Right ventricle myocardium superior (tissue), 1 donor: Measurements from ENCODE around the gene DLL1. TPM values are rescaled to one million over a fixed set of nuclear protein-coding genes. Genes with fewer than 3 reads are reported as not detected.
"Not testable (repeated sequence)": the region's sequence is repeated elsewhere in the genome, so short reads cannot be mapped to it uniquely, and the experiment has no call there.

Experiments
- ATAC-seq: fragments of 200-7000 bp; cut with Tn5 transposase; one replicate; pipeline ENCODE4 v1.9.1; 2020; ENCODE audit warnings: mild to moderate bottlenecking; ENCODE audit not compliant: poor library complexity
- DNase-seq: peaks from one replicate; pipeline ENCODE4 v3.0.0-alpha.2; 2020
- intact Hi-C: fragments of 100-400 bp; cut with DNase I; formaldehyde crosslinking; loops from one replicate; pipeline ENCODE4 v1.11.2; 2022
- long read RNA-seq: library from polyadenylated mRNA; unstranded; transcript quantifications from one replicate; pipeline ENCODE4 v2.0.0, GENCODE V29; 2021
- total RNA-seq: library from RNA; stranded (reverse); fragmentation: NEBNext Ultra II Directional; extraction: Animal tissue kit (Norgen Biotek cat#: 25700); gene quantifications from one replicate; pipeline ENCODE4 v1.2.1, GENCODE V29; 2021
- donor health status: DM: no; HTN: yes; CAD: no; lungs with severe emphysema.

DLL1 gene, protein sequence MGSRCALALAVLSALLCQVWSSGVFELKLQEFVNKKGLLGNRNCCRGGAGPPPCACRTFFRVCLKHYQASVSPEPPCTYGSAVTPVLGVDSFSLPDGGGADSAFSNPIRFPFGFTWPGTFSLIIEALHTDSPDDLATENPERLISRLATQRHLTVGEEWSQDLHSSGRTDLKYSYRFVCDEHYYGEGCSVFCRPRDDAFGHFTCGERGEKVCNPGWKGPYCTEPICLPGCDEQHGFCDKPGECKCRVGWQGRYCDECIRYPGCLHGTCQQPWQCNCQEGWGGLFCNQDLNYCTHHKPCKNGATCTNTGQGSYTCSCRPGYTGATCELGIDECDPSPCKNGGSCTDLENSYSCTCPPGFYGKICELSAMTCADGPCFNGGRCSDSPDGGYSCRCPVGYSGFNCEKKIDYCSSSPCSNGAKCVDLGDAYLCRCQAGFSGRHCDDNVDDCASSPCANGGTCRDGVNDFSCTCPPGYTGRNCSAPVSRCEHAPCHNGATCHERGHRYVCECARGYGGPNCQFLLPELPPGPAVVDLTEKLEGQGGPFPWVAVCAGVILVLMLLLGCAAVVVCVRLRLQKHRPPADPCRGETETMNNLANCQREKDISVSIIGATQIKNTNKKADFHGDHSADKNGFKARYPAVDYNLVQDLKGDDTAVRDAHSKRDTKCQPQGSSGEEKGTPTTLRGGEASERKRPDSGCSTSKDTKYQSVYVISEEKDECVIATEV
- 18.6 TPM for total RNA-seq
- long read RNA-seq, transcript DLL1-201 (11 exons, 3,174 nt) = major isoform, 44 of 64 reads
- long read RNA-seq, partial matches to known transcripts = 12 of 64 reads
- long read RNA-seq, other reads (novel, unspliced or antisense) = 8 of 64 reads

DNA sequence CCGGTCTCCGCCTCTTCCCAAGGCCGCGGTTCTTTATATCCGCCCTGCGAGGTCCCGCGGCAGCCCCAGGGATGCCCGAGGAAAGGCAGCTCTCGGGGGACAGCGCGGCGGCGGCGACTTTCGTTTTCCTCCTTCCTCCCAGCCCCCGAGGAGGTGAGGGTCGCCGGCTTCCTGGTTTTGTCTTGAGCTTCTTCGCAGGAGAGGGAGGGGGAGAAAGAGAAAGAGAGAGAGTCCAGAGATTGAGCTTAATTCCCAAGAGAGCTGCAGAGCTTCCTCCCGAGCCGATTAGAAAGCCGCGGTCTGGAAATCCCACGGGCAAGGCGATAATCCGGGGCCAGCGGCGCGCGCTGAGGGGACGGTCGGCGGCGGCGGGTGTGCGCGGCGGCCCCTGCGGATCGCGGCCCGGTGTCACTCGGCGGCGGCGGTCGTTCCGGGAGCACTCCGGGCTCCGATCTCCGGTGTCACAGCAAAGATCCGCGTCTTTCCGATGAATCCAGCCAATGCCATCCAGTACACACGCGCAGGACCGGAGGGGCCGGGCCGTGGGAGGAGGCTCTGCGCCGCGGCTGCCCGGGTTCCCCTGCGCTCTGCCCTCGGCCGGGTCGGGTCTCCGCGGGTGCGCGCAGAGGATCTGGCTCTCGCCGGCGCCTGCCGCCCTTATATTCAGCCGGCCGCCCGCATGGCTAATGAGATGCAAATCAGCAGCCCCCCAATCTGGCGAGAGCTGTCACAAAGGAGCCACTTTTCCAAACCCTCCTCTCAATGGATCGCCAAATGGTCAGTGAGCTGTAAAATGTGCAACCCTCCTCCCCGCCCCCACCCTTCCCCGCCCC lies at the start of gene DLL1:
Gene DLL1, minus strand, starts transcription at position 783 of the 833 bp plus-strand sequence. CDS start 939 bp downstream, outside the sequence.
- ATAC-seq (peak; percentile 63), DNase-seq (peak; percentile 80)
- intact Hi-C loops = loop anchor here (5.0 to 10.0 kb wide), 3 partner anchors 244 to 458 kb away; no protein-coding TSS in a partner anchor

- DNase-seq, intact Hi-C loops, ATAC-seq: not testable (repeated sequence)
These were observed 44.3 kb upstream of the DLL1 start for GRCh38 chr6:170335199-170335598.

GRCh38 chr6:170329321-170329720 lies 38.4 kb upstream of the DLL1 start:
- DNase-seq = no peak
- intact Hi-C loops = no loop called here
- no peak for ATAC-seq

DNA sequence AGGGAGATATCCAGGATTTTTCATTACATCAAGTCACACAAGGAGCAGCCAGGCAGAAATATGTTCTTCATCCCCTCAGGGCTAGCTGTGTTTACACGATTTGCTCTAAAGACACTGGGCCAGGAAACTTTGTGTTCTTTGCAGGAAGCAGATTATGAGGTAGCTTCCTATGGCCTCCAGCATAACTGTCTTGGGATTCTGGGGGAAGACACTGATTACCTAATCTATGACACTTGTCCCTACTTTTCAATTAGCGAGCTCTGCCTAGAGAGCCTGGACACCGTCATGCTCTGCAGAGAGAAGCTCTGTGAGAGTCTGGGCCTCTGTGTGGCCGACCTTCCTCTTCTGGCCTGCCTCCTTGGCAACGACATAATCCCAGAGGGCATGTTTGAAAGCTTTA lies 26.8 kb upstream of the DLL1 start:
- intact Hi-C loops = no loop called here
- no peak for ATAC-seq
- no peak for DNase-seq

GRCh38 chr6:170317076-170317475 lies 26.2 kb upstream of the DLL1 start:
- ATAC-seq (no peak), DNase-seq (no peak)
- intact Hi-C loops = no loop called here

DNA sequence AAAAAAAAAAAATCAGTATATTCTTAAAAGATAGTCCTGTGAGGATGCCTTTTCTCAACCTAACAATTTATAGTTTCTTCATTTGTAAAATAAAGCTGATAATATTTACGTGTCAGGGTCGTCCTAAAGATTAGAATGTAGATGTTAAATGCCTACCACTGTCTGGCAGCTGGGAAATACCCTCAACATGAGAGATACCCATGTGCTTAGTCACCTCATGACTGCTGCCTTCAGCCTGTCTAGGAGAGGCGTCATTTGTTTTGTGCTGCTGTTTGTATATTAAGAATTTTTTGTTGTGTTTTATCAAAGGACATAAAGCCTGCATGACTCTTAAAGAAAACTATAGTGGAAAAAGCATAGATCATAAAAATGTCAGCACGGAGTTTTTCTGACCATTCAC lies 25.2 kb upstream of the DLL1 start:
- DNase-seq = no peak
- intact Hi-C loops = no loop called here

DNA sequence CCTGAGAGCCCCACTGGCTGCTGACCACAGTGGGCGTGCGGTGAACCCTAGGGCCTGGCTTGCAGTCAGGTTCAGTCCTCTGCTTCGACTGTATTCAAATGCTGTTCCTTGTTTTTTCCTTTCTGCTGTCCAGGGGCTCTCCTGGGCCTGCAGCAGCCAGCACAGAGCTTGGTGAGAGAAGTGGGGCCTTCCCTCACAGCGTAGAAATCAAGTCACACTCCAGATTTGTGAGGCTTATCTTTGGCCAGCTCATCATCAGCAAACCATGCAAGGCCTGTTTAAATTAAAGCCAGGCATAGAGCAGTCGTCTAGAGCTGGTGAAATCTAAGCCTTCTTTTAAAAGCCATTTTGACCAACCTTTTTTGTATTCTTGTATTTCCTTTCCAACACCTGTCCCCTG lies 24.1 kb upstream of the DLL1 start:
- no peak for DNase-seq
- intact Hi-C loops = no loop called here
- ATAC-seq = peak; percentile 65

More for the DNA sequence above, 25.2 kb upstream of the DLL1 start:
- ATAC-seq = no peak

- DNase-seq (no peak), ATAC-seq (peak; percentile 9)
- intact Hi-C loops = no loop called here
These were observed 22.9 kb upstream of the DLL1 start for GRCh38 chr6:170313716-170314295.

- ATAC-seq (no peak), DNase-seq (no peak)
- intact Hi-C loops = no loop called here
These were observed 22.0 kb upstream of the DLL1 start for GRCh38 chr6:170312876-170313275.

- intact Hi-C loops = no loop called here
- DNase-seq = no peak
- no peak for ATAC-seq
These were observed 20.8 kb upstream of the DLL1 start for GRCh38 chr6:170311696-170312095.

GRCh38 chr6:170308761-170309160 lies 17.9 kb upstream of the DLL1 start:
- ATAC-seq (no peak), DNase-seq (no peak)
- intact Hi-C loops = no loop called here

GRCh38 chr6:170307080-170307545 lies 16.2 kb upstream of the DLL1 start:
- intact Hi-C loops = no loop called here
- ATAC-seq (no peak), DNase-seq (no peak)

GRCh38 chr6:170306324-170307079 lies 15.6 kb upstream of the DLL1 start, which contains the start of gene FAM120B:
FAM120B (plus strand) TSS chr6:170306758; CDS start chr6:170317391, 10,633 bp downstream.
- ATAC-seq = peak; percentile 99
- intact Hi-C loops = no loop called here

GRCh38 chr6:170305805-170306323 lies 15.0 kb upstream of the DLL1 start:
- ATAC-seq (no peak), DNase-seq (no peak)
- intact Hi-C loops = no loop called here

More at GRCh38 chr6:170306324-170307079, 15.6 kb upstream of the DLL1 start, which contains the start of gene FAM120B:
- DNase-seq = peak; percentile 99

DNA sequence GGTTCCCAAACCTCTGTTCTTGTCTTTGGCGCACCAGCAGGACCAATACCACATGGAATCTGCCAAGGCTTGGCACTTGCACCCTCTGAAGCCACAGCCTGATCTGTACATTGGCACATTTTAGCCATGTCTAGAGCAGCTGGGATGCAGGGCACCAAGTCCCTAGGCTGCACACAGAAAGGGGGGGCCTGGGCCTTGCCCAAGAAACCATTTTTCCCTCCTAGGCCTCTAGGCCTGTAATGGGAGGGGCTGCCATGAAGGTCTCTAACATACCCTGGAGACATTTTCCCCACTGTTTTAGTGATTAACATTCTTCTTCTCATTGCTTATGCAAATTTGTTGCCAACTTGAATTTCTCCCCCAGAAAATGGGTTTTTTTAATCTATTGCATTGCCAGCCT lies 10.3 kb upstream of the DLL1 start:
- DNase-seq = no peak
- no peak for ATAC-seq
- intact Hi-C loops = no loop called here

GRCh38 chr6:170298688-170299087 lies 7.8 kb upstream of the DLL1 start:
- DNase-seq (no peak), ATAC-seq (no peak)
- intact Hi-C loops = loop anchor here (10.0 kb wide), 1 partner anchor 236 kb away; no protein-coding TSS in a partner anchor
